GM19238 (cell line): Measurements from ENCODE around the gene FTO.

Source experiments
- DNase-seq: peaks from one replicate; pipeline ENCODE4 v3.0.0; 2011; ENCODE audit warnings: low spot score; ENCODE audit not compliant: insufficient read length

FTO gene

DNA sequence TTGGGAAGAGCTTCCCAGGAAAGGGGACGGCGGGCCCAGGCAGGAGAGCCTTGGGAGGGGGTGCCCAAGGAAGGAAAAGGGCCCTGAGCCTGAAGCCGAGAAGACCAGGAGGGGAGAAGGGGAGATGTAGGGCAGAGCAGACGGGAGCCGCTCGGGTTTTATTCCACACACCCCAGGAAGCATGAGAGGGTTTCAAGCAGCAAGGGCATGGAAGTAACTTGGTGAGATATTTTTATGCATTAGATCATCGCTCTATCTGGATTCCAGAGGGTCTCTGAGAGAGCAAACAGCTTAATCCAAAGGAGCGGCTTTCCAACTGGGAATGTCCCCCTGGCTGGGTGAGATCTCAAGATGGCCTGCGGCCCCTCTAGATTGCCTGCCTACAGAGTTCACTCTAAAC is 411.6 kb downstream of the FTO start:
- DNase-seq: no peak

DNA sequence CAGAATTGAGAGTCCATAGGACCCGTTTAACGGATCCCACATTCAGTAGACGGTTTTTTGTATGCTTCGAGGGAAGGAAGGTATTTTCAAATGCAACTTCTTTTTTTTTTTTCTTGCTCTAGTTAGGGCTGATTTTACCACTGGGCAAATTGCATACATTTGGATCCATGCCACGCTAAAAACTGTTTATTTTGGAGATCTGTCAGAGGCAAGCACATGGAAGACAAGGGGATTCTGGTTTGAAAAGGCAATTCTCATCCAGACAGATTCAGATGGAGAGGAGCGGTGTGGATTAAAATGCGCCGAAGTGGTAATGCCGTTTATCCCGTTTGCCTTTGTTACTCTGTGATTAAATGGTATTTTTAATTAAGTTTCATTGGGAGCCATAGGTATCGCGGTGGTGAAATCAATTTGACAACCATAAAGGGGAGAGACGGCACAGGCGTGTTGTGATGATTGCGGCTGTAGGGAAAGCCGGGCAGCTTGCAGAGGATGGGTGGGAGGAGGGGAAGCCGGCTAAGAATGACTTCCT is 412.2 kb downstream of the FTO start:
- DNase-seq: no peak

DNA sequence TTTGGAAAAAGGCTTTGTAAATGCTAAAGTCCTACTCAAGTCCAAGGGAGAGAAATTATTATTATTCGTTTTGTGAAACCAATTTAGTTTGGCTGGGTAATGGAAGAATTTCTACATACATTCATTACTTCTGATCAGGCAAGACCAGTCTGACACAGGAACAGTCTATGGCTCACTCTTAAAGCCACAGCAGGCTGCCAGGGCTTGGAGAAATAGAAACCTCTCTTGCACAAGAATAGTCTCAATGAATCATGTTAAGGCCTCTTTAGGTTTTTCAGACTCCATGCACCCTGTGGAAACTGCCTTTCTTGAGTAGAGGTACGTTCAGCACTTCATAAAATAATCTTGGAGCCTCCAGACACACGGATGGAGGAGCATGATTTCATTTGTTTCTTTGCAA is 414.9 kb downstream of the FTO start:
- DNase-seq: no peak

DNA sequence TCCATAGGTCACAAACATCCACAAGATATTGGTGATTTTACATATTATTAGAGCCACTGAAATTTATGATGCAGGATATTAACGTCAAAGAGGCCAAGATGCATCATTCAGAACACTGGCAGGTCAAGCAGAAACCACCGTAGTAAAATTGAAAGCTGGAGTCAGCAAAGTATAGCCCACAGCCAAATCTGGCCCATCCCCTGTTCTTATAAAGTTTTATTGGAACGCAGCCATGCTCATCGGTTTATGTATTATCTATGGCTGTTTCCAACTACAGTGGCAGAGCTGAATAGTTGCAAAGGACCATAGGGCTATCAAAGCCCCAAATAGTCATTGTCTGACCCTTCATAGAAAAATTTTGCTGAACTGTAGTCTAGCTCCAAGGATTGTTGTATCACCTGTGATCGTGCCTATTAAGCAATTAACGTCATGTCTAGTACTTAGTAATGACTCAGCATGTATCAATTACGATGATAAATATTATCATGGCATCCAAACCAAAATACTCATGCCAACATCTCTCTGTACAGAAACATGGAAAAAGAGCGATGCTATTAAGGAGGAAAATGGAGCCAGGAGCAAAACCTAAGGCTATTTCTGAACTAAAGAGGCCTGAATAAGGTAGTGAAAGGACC is 417.0 kb downstream of the FTO start:
- no peak for DNase-seq

DNA sequence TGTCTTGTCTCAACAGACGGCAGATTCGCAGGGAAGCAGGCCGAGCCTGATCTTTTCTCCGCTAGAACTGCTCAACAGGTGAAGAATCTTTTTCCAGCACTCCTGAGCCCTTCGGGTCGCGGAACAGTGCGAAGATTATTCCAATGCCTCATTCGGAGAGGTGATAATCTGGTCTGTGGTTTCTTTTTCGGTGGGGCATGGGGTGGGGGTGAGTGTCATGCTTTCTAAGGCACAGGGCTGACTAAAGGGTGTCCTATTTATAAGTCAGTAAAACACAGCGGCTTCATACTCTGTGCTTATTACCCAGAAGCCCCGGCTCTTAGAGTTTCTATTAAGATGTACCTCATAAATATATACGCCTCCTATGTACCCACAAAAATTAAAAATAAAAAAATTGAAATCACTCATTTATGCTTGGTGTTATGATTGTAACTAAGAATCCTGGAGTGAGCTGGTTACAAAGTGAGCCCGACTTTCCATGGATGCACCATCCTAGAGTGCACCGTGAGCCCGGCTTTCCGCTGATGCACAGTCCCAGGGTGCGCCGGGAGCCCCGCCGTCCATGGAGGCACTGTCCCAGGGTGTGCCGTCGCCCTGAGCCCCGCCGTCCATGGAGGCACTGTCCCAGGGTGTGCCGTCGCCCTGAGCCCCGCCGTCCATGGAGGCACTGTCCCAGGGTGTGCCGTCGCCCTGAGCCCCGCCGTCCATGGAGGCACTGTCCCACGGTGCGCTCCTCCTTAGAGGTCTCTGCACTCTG is 417.8 kb downstream of the FTO start:
- DNase-seq: no peak

DNA sequence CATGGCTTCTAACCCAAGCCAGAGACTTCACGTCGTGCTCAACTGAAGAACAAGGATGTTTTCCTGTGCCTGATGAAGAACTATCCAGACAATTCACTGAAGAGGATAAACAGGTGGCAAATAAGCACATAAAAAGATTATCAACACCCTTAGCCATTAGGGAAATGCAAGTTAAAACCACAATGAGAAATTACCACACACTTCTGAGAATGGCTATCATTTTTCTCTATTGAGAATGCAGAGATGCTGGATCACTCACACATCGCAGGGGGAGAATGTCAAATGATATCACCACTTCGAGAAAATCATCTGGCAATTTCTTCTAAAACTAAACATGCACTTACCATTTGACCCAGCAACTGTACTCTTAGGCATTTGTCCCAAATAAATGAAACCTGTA is 419.8 kb downstream of the FTO start:
- no peak for DNase-seq

DNA sequence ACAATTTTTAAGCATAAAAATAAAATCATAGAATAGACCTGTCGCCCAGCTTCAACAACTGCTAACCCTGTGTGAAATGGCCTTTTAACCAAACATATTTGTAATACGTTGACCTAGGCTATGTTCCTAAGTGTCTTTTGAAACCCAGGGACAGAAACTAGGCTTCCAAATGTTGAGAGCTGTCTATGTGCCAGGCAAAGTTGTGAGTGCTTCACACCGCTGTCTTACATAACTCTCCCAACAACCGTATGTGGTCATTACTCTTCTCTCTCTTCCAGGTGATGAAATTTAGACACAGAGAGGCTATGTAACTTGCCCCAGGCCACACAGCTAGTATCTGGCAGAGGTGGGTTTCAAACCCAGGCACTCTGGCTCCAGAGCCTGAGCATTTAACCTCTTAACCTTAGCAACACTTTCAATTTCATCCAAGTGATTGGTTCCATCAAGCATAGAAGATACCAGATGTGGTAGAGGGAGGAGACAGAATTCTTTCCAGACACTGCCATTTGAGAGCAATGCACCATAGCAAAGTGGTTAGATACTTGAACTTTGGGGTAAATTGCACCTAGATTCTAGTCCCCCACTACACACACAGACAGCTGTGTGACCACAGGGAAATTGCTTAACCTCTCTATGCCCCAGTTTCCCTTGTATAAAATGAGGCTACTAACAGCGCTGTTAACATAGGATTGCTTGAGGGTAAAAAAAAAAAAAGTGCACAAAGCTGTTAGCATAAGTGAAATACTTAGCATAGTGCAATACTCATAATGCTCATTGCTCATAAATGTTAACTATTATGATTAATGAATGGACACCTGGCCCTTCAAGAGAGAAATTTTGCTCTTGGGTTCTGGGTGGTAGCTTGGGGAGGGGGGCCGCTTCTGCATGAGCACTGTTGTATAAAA is 422.0 kb downstream of the FTO start:
- no peak for DNase-seq

DNA sequence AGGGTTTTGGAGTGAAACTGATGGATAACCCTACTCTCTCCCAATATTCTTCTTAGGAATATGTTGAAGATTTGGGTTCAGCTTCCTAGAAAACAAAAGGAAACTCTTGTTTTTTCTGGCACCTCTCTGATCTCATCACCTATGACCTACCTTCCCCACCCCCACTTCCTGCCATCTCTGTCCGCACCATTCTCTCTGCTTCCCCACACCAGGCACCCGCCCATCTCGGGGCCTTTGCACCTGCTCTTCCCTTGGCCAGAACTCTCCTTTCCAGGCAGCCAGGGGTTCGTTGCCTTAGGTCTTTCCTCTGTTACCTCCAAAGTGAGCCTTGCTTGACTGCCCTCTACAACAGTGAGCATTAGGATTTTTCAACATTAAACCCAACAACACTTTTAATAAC is 423.0 kb downstream of the FTO start:
- no peak for DNase-seq

DNA sequence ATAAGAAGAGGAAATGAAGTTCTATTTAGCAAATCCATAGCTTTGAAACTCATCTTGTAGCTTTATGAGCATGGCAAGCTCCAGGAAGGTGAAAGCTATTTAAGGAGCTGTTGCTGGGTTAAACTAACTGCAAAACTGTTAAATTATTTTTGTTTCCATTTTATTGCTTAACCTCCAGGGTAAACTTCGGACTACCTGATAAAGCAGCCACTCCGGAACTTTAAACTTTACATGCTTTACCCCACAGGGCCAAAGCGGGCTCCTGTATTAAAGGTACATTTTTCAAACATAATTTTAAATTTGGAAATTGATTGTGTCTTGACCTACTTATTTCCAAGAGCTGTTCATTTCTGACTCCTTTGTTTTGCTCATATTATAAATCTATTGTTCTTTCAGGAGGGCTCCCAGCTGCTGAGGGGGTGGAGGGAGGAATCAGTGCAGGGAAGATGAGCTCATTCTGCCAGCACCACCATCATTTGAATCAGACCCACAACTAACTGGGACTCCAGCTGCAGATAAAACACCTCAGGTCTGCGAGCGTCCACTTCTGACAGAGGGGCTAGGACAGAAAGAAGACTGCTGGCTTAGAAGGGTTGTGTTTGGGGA is 424.8 kb downstream of the FTO start:
- no peak for DNase-seq

DNA sequence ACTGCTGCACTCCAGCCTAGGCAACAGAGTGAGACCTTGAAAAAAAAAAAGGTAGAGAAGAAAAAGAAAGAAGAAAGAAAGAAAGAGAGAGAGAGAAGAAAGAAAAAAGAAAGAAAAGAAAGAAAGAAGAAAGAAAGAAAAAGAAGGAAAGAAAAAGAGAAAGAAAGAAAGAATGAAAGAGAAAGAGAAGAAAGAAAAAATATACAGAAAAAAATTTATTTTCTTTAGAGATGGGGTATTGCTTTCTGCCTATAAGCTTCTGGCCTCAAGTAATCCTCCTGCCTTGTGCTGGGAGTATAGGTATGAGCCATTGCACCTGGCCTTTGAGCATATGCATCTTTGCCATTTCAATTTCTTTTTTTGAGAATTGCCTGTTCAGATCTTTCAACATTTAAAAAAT is 425.9 kb downstream of the FTO start:
- no peak for DNase-seq

DNA sequence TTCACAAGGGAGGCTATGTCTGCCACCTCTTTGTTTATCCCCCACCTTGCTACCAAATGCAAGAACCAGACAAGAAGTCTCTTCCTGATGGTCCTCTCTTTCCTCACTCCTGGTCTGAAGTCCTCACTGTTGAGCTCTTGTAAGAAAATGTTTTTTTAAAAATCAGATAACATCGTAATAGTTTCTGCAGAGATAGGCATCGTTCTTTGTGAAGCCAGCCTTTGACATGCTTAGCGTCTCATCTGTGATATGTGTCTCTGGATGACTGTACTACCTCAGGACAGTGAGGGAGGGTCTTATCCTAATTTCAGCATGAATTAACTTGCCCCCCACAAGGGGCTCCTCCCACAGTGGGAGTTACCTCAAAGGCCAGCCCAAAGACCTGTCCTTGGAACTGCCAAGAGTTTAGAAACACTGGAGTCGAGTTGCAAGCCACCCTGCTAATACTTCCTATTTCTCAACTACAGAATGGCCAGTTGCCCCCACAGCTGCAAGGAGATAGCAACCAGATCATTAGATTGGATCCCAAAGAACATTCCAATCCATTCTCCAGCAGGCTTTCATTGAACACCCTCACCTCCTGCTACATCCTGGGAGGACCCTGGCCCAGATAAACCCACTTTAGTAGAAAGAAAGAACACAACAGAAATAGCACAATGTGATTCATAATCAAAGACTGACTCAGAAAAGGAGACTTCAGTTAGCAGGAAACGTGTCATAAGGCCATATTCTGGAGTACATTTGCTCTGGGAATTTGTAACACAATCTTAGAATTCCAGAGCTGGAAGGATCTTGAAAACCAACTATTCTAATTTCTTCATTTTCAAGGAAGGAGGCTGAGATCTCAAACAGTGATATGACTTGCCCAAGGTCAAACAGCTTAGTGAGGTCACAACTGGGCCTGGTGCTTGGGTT is 431.7 kb downstream of the FTO start:
- DNase-seq: no peak

DNA sequence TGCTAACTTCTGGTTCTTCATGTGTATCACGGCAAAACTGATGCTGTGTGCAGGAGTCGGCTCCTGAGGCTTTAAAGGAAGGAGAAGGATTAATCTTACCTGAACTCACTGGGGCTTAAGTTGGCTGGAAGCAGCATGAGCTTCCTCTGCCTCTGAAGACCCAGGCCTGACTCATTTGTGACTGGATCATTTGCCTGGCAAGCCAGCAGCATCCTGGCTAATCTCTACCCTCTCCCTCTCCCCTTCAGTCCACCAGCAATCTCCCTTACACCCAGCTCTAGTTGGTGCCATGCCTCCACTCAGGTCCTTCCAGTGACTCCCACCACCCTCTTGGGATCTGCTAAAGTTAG is 432.3 kb downstream of the FTO start:
- DNase-seq: no peak

DNA sequence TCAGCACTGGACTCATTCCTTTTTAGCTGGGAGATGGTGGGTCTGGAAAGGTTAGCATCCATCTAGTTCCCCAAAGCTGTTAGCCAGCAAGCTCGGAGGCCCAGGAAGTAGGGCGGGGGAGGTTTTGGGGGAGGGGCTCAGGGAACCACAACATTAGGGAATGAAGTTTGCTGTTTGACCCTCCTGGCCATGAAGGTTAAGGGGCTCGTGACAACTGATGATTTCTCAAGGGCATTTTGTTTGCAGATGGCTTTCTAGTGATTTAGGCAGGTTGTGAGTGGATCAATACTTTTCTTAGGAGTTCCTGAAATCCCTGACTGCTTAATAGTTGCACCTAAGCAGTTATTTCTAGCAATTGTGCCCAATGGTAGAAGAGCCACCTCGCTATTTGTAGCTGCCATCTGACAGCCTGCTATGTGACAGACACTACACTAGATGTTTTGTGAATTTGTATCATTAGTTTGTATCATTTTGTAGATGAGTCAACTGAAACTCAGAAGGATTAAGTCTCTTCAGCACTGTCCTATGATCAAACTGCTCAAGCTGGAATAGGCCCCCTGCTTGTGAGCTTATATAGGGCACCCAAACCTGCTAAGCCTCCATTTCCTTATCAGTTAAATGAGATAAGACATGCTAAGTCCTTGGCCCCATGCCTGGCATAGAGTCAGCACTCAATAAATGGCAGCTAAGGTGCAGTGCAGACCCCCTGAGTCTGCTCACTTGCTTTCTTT is 436.3 kb downstream of the FTO start:
- DNase-seq: no peak

DNA sequence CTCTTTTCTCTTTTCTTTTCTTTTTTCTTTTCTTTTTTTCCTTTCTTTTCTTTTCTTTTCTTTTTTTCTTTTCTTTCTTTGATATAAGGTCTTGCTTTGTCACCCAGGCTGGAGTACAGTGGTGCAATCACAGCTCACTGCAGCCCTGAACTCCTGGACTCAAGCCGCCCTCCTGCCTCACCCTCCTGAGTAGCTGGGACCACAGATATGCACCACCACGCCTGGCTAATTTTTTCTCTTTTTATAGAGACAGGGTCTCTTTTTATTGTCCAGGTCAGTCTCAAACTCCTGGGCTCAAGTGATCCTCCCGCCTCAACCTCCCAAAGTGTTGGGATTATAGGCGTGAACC is 436.8 kb downstream of the FTO start:
- DNase-seq: no peak

DNA sequence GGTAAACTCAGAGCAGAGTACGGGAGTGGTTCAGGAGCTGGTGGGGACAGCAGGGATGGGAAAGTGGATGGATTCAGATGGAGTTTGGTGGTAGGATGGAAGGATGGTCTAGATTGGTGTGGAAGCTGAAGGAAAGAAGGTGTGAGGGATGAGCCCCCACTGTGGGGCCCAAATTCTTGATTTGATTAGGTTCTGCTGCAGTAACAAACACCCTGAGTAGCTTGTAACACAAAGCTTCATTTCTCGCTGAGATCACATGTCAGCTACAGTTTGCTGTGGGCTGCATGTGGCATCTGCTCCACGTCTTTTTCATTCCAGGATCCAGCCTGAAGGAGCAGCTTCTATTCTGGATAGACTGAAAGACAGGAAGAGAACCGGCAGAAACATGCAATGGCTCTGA is 438.8 kb downstream of the FTO start:
- DNase-seq: no peak

DNA sequence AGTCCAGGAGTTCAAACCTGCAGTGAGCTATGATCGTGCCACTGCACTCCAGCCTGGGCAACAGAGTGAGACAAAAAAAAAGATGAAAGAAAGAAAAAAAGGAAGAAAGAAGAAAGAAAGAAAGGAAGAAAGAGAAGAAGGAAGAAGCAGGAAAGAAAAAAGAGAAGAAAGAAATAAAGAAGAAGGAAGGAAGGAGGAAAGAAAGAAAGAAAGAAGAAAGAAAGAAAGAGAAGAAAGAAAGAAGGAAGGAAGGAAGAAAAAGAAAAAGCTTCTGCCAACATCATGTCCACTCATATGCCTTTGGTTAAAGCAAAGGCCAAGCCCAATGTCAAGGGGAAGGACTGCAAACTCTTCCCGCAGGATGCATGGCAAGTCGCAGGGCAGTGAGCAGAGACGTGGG is 439.5 kb downstream of the FTO start:
- no peak for DNase-seq

DNA sequence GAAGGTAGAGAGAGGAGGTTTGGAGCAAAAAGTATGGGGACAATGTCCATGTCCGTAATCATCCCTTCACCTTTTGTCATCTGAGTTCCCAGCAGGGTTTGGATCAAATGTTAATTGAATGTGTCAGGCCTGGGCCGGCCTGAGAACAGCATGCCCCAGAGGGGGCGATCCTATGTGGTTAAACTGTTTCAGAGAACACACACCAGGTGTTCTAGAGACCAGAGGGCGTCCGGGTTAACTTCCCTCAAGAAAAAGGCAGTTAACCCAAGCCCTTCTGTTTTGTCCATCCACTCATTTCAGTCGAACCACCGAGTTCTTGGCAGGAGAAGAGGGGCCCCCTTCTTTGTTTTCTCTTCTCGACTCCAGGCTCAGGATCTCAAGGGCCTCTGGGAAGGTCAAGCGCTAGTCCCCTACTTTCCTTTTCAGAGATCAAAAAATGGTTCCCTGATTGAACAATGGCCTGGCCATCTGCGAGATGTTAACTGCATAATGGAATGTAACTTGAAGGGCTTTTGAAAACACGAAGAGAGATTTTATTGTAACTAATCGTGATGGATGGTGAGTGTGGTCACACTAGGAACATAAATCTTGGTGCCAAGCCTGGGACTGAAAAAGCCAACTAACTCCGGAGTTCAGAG is 440.1 kb downstream of the FTO start:
- DNase-seq: no peak

DNA sequence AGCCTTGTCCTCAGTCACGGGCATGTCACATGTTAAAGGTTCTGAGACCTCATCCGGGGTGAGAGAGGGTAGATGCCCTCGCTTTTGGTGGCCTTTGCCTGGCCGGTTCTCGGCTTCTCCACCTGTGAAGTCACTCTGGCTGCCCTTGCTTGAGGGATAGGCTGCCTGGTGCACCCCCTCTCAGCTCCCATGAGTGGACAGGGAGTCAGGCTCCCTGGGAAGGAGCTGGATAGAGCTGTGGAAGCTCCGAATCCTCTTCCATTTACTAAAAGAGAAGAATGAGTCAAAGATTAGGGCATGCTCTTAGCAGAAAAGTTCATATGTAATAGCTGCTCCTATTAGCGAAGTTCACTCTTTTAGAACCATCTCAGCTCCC is 440.6 kb downstream of the FTO start:
- DNase-seq: no peak

DNA sequence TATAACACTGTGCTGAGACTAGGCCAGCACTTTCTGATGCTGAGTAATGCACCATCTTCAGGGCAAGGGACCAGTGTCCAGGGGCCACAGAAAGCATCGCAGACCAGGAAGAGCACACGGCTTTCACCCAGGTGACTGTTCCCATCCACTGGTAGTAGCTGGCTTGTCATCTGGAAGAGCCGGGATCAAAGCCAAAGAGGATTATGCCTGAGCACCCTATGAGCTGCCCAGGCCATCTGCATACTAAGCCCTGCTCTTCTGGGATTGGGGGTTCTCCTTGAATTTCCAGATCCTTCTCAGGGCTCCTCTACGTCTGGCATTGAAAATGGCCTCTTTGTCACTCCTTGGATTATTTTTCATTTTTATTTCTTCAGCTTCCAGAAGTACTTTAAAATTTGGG is 441.9 kb downstream of the FTO start:
- DNase-seq: no peak

DNA sequence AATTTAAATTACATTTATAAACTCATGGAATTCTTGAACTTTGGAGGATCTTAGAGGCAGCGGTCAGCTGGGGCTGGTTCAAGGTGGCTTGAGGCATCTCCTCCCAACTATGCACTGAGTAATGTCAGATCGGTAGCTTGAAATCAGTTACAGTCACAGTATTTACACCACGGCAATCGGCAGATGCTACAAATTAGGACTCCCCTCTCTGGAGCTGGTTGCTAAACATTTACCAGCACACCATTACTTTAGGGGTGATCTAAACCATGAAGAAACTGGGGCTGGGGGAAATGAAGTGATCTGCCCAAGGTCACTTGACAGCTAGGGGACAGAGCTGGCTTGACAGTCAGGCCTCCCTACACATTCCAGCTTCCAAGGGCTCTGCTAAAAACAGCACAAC is 445.0 kb downstream of the FTO start:
- DNase-seq: no peak
